ENCODE data around the gene SLC33A1.
A peak's percentile ranks its signal among the peaks of the same experiment; 100 is the strongest.
"Not testable (repeated sequence)": the region's sequence is repeated elsewhere in the genome, so short reads cannot be mapped to it uniquely, and the experiment has no call there.

SLC33A1 gene

DNA sequence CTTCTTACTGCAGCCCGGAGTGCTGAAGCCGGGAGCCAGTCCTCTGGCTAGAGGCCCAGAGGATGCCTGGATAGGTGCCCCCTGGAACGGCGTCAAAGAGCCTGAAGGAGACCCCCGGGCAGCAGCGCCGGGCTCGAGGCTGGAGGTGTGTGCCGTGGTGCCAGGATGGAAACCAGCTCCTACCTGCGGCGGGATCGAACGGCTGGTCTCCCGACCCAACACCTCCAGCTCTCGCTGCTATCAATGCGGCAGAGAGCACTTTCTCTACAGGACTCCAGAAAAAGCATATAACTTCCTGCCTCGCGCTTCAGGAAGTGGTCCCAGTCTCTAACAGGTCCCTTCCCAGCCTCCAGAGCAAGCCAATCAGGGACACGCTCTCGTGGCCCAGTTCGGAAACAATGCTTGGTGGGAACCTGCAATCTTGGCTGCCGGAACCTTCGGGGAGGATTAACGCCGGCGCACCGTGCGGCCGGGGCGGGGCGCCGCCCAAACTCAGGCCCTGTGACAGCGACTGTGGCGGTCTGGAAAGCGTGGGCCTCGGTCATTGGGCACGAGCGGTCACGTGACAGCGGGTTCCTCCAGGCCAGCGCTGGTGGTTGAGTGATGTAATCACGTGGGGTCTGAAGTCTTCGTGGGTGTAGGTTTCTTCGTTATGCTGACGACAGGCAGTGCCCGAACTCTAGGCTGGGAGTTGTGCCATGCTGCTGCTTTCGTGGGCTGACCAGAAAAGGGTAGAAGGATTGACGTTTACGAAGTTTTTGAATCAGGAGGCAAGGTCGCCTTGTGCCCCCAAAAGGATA, at the start of gene SLC33A1:
Gene SLC33A1, minus strand, starts transcription at position 287 of the 800 bp plus-strand sequence. CDS start 430 bp downstream, outside the sequence.
- DNase-seq = peak; percentile 97 to 100

DNA sequence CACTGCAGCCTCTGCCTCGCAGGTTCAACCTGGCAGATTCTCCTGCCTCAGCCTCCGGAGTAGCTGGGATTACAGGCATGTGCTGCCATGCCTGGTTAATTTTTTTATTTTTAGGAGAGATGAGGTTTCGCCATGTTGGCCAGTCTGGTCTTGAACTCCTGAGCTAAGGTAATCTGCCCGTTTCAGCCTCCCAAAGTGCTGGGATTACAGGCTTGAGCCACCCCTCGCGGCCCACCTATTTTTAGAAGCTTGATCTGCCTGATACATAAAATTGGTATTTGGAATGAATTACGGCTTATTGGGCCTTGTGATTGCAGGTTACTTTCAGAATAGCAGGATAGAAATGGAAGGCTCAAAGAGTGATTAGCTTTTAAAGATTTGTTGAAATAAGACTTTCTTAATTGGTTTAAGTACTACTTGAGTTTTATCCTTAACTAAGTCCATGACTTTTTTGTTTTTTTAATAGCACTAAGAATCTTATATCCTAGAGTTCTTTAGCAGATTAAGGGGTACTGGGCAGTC, 41.2 kb upstream of the SLC33A1 start:
- no peak for DNase-seq

DNA sequence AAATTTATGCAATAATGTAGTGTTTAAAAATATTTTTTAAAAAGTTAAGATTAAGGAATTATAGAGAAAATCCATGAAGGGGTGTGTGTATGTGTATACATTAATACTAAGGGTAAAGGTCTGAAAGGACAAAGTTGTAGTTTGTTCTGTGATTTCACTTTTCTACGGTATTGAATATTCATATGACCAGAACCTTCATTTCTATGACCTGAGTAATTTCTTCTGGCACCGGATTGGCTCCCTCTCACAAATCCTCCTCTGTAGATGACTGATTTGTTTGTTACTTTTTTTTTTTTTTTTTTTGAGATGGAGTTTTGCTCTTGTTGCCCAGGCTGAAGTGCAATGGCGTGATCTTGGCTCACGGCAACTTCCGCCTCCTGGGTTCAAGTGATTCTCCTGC, 37.1 kb upstream of the SLC33A1 start:
- no peak for DNase-seq

DNA sequence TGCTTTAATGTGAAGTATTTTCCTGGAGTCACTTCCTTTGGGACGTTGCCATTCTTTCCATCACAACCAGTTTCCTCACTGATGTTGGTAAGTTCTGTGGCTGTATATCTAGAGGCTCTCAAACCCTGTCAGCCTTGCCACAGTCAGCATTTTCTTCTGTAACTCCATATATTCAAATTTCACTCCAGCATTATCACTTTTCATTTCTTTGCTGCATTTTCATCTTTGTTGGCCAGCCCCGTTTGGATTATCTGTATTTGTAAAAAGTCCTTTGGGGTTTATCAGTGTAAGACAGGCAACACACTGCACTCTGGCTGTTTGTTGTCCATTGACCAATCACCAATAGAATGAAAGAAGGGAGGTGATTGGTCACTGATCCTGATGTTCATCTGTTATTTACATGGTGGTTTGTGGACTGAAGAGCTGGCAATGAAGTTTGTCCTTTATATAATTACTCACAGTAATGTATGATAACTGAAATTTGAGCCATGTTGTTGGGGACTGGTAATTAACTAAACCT, 36.5 kb upstream of the SLC33A1 start:
- DNase-seq = no peak

DNA sequence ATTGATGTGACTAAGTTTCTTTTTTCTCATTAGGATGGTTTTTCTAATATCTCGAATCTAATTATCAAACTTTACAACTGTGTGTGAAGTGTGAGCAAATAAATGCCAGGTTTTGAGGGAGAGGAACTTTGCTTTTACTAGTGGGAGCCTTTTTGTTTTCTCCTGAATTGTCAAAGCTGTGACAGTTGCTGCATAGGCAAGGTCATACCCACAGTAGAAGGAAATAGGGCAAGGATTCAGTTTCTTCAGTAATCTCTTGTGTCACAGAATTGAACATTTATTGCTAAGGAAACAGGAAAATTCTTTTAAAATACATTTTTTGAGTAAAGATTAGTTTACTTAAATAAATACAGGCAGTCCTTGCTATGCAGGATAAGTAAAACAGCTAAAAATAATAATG, 35.7 kb upstream of the SLC33A1 start:
- DNase-seq = no peak

DNA sequence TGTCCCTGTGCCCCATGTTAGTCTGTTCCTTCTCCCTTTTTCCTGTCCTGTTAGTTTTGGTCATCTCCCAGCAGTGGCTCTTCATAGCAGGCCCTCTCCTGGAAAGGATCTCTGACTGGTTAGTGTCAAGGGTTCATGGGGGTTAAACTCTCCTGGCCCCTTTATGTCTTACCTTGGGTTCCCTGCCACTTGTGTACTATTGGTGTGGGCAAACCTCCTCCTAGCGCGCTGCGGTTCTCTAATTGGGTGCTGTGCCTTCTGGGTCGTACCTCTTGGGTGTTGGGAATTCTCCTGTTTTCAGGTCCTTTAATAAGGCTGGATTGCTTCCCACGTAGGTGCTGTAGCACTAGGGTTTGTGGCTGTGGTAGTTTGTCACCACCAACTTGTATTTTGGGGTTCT, 35.0 kb upstream of the SLC33A1 start:
- DNase-seq = no peak

DNA sequence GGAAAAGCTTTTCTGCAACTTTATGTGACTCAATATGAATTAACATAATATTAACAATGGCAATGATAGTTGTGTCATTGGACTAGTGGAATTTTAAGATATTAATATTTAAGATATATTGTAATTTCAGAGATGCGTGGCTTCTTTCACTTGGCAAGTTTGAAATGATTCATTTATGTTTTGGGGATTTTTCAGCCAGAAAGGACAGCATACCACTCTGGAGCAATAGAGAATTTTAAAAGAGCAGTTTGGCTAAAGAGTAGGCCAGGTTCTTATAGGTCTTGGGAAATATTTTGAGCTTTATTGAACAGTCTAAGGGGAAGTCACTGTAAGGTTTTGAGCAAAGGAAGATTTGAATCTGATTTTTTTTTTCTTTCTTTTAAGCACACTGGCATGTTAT, 32.7 kb upstream of the SLC33A1 start:
- no peak for DNase-seq

DNA sequence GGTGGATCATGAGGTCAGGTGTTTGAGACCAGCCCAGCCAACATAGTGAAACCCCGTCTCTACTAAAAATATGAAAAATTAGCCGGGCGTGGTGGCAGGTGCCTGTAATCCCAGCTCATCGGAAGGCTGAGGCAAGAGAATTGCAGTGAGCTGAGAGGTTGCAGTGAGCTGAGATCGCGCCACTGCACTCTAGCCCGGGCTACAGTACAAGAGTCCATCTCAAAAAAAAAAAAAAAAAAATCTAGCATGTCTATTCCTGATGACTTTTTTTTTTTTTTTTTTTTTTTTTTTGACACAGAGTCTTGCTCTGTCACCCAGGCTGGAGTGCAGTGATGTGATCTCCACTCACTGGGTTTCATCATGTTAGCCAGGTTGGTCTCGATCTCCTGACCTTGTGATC, 32.1 kb upstream of the SLC33A1 start:
- DNase-seq = not testable (repeated sequence)

DNA sequence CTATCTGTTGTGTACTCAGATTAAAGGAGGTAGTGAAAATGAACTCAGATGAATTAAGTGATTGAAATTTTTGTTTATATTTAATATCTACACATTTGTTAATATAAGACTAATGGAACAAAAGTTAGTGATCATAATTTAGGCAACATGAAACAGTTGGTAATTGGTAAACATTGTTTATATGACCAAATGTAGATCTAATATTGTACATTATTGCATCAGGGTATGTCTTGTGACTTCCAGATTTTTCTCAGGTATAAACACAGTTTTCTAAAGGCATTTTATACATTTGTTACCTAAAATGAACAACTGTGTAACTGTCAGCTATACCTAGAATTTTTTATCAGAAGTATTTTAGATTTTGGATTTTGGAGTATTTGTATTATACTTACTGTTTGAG, 31.1 kb upstream of the SLC33A1 start:
- no peak for DNase-seq

DNA sequence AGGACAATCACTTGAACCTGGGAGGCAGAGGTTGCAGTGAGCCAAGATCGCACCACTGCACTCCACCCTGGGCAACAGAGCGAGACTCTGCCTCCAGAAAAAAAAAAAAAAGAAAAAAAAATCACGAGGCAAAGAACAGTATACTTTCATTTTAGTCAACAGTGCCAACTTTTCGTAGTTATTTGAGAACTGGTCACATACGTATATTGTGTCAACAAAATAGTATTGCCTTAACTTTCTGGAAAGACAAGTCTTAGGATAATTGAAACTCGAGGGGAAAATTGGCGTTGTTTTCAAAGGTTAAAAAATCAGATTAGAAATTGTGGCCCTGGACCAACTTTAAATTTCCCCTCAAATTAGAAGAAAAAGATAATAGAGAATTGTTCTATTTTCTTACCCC, 30.1 kb upstream of the SLC33A1 start:
- DNase-seq = no peak

DNA sequence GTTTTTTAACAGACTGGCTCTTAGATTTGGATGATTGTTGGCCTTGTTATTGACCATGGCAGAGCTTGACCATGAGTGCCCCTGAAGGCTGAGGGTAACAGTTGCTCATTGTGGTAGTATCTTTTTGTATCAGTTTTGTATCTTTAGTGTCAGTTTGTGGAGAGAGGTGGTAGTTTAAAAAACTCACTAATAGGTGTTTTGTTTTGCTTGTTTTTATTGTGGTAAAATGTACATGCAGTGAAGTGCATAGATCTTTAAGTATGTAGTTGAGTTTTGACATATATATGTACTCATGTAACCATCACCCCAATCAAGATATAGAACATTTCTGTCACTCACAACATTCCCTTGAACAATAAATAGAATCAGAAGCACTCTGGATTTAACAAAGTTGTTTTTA, 26.1 kb upstream of the SLC33A1 start:
- no peak for DNase-seq

DNA sequence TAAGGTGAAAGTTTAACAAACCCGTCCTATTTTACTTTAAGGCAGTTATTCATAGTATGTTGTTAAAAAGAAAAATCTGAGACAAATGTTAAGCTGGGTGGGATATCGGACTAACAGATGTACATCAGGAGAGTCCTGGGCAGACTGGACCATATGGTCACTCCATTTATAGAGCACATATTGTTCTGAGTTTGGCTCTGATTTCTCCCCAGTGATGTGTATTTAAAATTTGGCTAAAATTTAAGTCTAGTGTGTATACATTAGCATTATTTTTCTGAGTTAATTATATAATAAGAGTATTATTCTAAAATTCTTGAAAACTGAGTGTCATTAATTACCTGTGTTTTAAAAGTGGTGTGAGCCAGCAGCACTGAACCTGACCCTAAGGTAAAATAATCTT, 22.3 kb upstream of the SLC33A1 start:
- no peak for DNase-seq

DNA sequence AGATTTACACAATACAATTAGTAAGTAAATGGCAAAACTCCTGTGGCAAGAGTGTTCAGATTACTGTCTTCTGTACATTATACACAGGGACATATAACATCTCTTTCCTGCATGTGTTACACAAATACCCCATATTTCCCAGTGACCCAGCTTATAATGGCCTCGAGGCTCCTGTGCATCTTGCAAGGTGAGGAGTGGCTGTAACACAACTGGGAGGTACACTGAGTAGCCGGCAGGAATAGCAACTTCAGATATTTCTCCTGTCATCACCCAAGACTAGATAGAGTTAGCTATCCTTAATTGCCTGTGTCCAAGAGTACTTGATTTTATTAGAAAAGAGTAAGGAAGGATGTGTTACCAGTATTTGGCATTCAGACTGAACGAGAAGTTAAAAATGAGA, 21.8 kb upstream of the SLC33A1 start:
- no peak for DNase-seq

DNA sequence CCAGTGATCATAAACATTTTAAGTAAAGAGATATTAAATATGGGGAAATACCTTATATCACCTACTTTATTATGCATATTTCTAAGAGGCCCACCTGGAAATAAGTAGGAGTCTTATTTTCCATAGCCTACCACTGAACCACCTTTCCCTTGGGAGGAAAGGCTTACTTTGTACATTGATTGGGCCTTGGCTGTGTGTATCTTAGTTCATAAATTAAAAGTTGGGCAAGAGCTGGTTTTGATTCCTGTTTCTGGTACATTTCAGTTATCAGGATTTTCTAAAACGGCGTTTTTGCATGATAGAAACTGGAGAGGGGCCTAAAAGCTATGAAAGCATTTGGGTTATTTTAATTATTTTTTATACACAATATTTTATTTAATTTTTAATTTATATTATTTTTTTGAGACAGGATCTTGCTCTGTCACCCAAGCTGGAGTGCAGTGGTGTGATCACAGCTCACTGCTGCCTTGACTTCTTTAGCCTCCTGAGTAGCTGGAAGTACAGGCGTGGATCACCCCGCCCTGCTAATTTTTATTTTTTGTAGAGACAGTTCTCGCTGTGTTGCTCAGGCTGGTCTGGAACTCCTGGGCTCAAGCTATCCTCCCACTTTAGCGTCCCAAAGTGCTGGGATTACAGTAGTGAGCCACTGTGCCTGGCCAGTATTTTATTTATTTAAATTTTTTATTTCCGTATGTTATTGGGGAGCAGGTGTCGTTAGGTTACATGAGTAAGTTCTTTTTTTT, 18.8 kb upstream of the SLC33A1 start:
- no peak for DNase-seq

DNA sequence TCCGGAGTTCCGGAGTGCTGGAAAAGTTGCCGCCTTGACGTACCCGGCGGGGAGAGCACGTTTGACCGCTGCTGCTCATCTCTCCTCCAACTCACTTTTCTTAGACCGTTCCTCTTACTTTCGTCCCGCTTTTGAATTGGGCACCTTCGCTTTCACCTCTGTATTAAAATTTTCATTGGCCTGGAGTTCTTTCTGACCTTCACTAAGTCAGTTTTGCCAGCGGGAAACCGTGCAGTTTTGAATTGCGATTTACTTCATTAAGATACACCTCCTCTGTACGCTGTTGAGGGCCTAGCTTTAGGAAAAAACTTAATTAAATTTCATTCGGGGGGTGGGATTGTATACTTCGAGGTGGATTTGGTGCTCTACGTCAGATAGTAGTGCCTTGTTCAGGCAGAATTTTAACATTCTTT, 17.5 kb upstream of the SLC33A1 start:
- DNase-seq = no peak

DNA sequence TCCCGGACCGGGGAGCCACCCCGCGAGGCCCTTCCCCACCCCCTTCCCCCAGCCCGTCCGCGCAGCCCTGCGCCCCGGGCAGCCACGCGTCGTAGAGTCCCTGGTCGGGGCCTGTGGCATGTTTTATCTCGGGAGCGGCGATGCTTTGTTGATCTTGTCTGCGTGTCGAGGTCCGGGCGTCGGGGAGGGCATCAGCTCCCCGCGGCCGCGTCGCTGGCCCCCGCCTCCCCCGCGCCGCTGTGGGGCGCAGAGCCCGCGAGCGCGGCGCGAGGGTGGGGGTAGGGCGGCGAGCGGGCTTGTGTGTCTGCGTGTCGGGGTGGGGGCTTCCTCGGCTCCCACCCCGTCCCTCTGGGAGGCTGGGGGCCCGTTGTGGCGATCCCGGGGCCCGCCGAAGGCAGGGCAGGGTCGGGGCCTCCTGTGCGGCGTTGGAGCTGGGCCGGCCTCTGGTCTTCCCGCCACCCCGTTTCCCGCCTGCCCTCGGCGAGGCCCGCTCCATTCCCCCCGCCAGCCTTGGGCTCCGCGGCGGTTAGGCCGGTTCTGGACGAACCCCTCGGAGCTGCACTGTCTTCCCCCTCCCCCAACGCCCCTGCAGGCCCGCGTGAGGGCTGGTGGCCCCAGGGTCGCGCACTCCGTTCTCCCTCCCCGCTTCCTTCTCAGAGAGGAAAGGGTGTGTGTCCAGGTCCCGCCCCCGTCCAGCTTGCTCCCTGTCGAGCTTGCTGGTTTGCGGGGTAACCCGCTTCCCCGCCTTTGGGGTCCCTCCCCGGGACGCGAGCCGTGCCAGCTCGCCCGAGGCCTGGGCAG, 16.9 kb upstream of the SLC33A1 start:
- DNase-seq = peak in 1 of 2 experiments; percentile 57

DNA sequence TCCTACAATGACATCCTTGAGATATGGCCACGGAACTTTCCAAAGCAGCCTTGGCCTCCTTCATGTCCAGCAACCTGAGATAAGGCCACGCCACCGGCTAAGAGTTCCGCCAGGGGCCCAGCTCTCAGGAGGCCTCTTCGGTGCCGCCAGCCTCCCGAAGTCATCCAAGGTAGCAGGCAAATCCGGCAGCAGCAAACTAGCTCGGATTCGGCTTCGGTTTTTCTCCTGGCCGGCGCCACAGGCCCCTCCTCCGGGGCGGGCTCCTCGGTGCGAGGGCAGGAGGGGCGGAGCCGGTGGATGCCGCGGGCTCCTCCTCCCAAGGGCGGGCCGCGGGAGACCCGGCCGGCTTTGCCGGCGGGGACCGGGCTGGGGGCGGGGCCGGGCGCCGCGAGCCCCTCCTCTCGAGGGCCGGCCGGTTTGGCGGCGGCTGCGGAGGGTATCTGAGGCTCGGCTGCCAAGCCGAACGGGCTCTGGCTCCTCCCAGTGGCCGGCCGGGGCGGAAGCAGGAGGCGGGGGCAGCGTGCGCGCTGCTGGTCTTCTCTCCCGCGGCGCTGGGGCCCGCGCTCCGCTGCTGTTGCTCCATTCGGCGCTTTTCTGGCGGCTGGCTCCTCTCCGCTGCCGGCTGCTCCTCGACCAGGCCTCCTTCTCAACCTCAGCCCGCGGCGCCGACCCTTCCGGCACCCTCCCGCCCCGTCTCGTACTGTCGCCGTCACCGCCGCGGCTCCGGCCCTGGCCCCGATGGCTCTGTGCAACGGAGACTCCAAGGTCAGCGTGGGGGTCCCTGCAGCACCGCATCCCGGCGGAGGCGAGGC, 16.1 kb upstream of the SLC33A1 start, which contains the start of gene GMPS:
Gene GMPS, plus strand, starts transcription at position 518 of the 812 bp plus-strand sequence. Its CDS starts 221 bp downstream, at position 739.
- DNase-seq = peak; percentile 83 to 98

DNA sequence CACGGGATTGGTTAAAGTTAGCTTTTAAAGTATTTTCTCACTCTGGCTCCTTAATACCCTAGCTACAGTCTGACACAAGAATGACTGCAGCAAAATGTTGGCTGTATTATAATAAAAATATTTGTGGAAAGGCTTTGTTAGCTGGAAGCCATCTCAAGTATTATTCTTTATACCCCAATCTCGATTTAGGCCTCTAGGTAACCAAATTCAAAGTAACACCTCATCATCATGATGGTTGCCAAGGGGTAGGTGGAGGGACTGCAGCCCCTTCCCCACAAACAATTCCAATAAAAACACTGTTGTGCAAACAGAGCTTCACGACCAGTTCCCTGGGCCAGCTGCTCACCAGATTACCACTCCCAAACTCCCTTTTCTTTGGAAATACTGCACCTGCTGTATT, 15.5 kb upstream of the SLC33A1 start:
- no peak for DNase-seq

DNA sequence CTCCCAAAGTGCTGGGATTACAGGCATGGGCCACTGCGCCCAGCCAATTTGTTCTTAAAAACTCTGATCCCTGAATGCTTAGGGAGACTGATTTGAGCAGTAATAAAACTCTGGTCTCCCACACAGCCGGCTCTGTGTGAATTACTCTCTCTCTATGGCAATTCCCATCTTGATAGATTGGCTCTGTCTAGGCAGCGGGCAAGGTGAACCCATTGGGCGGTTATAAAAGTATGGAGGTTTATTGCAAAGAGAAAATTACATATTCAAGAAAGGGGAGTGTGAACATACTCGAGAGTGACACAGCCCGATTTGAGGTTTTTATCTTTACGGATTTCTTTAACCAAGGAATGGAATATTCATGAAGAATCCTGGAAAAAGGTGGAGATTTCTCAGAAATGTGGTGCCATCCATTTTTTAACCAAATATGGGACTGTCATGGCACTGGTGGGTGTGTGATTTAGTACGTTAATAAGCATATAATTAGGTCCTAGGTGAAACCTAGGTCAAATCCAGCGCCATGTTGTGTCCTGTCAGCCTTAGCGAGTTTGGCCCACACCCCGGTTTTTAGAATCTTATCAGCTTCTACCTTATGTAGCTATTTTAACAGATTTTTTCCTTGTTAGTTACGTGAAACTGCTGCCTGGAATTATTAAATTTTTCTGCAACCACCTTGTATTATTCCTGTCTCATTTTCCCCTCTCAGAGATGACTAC, 9.0 kb upstream of the SLC33A1 start:
- DNase-seq = no peak

DNA sequence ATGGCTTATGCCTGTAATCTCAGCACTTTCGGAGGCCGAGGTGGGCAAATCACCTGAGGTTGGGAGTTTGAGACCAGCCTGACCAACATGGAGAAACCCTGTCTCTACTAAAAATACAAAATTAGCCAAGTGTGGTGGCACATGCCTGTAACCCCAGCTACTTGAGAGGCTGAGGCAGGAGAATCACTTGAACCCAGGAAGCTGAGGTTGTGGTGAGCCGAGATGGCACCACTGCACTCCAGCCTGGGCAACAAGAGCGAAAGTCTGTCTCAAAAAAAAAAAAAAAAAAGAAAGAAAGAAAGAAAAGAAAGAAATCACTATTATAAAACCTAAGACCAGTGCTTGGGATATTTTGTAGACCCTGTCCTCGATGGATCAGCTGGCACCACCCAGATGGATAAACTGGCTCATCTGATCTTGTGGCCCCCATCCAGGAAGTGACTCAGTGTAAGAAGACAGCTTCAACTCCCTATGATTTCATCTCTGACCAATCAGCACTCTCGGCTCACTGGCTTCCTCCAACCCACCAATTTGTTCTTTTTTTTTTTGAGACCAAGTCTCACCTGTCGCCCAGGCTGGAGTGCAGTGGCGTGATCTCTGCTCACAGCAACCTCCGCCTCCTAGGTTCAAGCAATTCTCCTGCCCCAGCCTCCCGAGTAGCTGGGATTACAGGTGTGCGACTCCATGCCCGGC, 8.2 kb upstream of the SLC33A1 start:
- peak; percentile 38 to 71 for DNase-seq
